ENCODE measurements around the gene PLCG2. TPM values are rescaled to one million over a fixed set of nuclear protein-coding genes. Genes with fewer than 3 reads are reported as not detected.
"Not testable (repeated sequence)": the region's sequence is repeated elsewhere in the genome, so short reads cannot be mapped to it uniquely, and the experiment has no call there.

The PLCG2 gene
- total RNA-seq, 2 experiments from 2014 or later: 7.0 to 7.6 TPM

DNA sequence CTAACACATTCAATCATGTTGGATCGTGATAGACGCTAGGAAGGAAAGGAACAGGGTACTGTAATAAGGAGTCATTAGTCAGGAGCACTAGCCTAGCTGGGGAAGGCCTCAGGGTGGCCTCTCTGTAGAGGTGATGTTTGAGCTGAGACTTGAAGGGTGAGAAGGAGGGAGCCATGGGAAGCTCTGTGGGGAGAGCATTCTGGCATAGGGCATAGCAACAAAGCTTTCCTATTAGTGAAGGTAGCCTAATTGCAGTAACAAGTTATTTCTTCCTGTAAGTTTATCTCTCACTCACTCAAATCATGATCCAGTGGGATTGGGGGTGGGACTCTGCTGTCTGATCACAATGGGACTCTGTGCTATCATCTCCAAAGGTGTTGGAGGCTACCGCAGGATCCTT lies 16.1 kb downstream of the PLCG2 start:
- ChIA-PET CTCF (interaction anchor here (0.7 kb wide), 1 partner anchor 28 kb away, joined by 3 read pairs; no protein-coding TSS in a partner anchor), POLR2A (no interaction called here)
- Mint-ChIP-seq H3K27ac (no peak overlapping the region), H3K27me3 (no peaks in the 10 kb centered on the region), H3K36me3 (ENCODE audit: low read depth) (no peaks in the 10 kb centered on the region), H3K9me3 (ENCODE audit: low read depth) (no peaks in the 10 kb centered on the region), H3K4me3 (no peak overlapping the region), H3K4me1 (peaks cover 17% of the 10 kb centered on the region)
- DNase-seq (no peak), ATAC-seq (no peak)
- intact Hi-C loops (cut with DNase I, micrococcal nuclease): loop anchor here in 1 of 2 experiments (10.0 kb wide), 1 partner anchor 80 kb away; no protein-coding TSS in a partner anchor

DNA sequence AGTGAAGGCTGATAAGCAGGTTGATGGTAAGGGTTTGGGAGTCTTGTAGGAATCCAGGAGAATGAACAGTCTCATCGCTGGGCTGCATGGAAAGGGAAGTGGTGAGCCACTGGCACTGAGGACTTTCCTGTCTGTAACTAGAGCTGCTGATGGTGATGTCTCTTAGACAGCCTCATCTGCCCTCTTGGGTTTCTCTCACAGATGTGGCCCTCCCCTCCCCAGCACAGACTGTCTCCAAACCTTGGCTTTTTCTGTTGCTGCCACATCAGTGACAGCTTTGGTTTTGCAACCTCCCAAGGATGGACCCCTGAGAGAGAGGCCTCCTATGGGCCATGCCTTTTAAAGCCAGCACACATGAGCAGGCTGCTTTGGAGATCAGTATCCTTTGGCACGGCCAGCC lies 16.9 kb downstream of the PLCG2 start:
- ATAC-seq (no peak), DNase-seq (no peak)
- no peak overlapping the region for H3K27ac Mint-ChIP-seq
- ChIA-PET POLR2A (no interaction called here), CTCF (interaction anchor here (0.7 to 1.3 kb wide), 2 partner anchors 29 to 45 kb away, joined by 3 to 4 read pairs; no protein-coding TSS in a partner anchor)
- H3K9me3 Mint-ChIP-seq (ENCODE audit: low read depth): no peaks in the 10 kb centered on the region
- H3K36me3 Mint-ChIP-seq (ENCODE audit: low read depth): no peaks in the 10 kb centered on the region
- intact Hi-C loops (cut with DNase I, micrococcal nuclease): loop anchor here in 1 of 2 experiments (10.0 kb wide), 1 partner anchor 79 kb away; no protein-coding TSS in a partner anchor
- H3K4me3 Mint-ChIP-seq: no peak overlapping the region
- H3K27me3 Mint-ChIP-seq: no peaks in the 10 kb centered on the region
- peaks cover 17% of the 10 kb centered on the region for H3K4me1 Mint-ChIP-seq

DNA sequence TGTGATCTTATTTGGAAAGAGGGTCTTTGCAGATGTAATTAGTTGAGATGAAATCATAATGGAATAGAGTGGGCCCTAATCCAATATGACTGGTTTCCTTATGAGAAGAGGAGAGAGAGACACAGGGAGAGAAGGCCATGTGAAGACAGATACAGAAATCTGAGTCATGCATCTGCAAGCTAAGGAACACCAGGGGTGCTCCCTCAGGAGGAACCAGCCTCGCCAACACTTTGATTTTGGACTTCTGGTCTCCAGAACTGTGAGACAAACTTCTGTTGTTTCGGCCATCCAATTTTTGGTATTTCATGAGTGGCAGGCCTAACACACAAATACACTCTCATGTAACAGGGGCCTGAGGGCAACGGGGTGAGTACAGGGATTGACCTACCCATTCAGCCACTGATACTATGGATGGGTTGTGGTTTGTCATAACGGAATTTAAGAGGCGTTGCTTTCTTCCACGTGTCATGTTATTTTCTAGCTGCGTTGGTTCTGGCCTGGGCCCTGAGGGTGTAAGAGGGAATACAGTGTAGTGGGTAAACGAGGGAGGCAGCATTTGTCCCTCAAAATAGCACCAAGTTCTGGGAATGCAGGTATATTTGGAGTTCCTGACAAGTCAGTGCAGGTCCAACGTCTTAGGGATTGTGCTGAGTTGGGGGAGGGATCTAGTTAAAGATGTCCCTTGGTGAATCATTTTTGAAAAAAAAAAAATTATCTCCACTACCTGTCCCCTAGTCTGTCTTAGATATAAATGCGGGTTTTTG lies 17.7 kb downstream of the PLCG2 start:
- H3K9me3 Mint-ChIP-seq (ENCODE audit: low read depth): no peaks in the 10 kb centered on the region
- no peak for DNase-seq
- H3K36me3 Mint-ChIP-seq (ENCODE audit: low read depth): no peaks in the 10 kb centered on the region
- no peak overlapping the region for H3K27ac Mint-ChIP-seq
- ChIA-PET POLR2A (no interaction called here), CTCF (interaction anchor here (1.3 kb wide), 1 partner anchor 46 kb away, joined by 4 read pairs; no protein-coding TSS in a partner anchor)
- no peak overlapping the region for H3K4me3 Mint-ChIP-seq
- intact Hi-C loops (cut with DNase I, micrococcal nuclease): loop anchor here in 1 of 2 experiments (10.0 kb wide), 1 partner anchor 78 kb away; no protein-coding TSS in a partner anchor
- ATAC-seq: no peak
- H3K27me3 Mint-ChIP-seq: no peaks in the 10 kb centered on the region
- H3K4me1 Mint-ChIP-seq: peaks cover 17% of the 10 kb centered on the region

DNA sequence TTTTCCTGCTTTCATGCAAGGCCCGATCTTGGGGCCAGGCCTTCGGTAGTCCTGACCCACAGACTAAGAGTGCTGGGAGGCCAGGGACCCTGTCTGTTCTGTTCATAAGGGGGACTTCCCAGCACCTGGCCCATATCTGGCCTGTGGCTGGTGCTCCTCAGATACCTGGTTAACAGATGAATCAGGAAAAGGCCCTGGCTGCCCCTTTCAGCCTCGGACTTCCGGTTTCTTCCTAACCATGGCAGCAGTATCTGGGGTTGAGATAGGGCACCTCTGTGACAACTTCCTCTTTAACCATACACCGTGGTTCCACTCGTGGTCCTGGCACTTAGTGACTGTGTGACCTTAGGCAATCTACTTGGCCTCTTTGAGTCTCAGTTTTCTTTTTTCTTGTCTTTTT lies 18.4 kb downstream of the PLCG2 start:
- intact Hi-C loops (cut with DNase I, micrococcal nuclease): loop anchor here in 1 of 2 experiments (10.0 kb wide), 1 partner anchor 77 kb away; no protein-coding TSS in a partner anchor
- no peaks in the 10 kb centered on the region for H3K36me3 Mint-ChIP-seq (ENCODE audit: low read depth)
- POLR2A ChIA-PET: no interaction called here
- H3K27ac Mint-ChIP-seq: peak overlapping the region; percentile 55
- CTCF ChIA-PET: interaction anchor here (0.5 to 1.3 kb wide), 5 partner anchors 46 to 1791 kb away, joined by 3 to 4 read pairs (median 4); no protein-coding TSS in a partner anchor
- H3K27me3 Mint-ChIP-seq: no peaks in the 10 kb centered on the region
- DNase-seq (peak; percentile 29), ATAC-seq (peak; percentile 22)
- H3K9me3 Mint-ChIP-seq (ENCODE audit: low read depth): no peaks in the 10 kb centered on the region
- H3K4me1 Mint-ChIP-seq: peaks cover 17% of the 10 kb centered on the region
- H3K4me3 Mint-ChIP-seq: no peak overlapping the region

DNA sequence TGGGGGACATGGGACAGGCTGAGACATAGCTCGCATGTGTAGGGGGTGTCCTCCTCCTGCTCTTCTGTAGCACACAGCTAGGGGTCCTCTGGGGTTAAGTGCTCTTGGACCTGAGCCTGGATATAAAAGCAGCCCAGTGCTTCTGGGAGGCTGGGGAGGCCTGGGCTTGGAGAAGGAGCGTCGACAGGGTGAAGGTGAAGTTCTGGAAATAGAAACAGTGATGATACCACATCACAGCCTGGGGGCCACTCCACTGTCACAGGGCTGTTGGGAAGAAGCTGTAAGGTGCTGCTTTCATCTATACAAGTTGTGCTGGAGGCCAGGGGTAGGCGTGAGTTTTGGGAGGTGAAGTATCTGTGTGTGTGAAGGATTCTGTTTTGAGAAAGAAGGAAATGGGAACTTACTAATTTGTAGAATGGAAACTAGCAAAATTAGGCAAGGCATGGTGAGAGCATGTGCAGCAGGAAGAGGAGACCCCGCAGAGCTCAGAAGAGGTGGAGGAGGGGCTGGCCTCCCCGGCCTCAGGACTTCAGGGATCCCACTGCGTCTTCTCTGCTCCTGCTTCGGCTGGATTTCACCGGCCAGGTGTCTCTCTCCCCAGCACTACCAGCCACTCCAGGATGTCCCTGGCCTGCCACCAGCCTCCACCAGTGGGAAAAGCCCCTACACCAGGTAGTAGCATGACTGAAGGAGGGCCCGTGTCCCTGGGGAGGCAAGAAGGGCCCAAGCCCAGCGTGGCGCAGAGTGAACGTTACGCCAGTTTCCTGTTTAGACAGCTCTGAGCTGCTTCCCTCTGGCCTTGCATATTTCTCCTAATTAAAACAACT lies 19.4 kb downstream of the PLCG2 start:
- Mint-ChIP-seq H3K4me3 (peak overlapping the region; percentile 25), H3K9me3 (ENCODE audit: low read depth) (no peaks in the 10 kb centered on the region), H3K4me1 (peaks cover 17% of the 10 kb centered on the region), H3K27me3 (no peaks in the 10 kb centered on the region), H3K27ac (peak overlapping the region; percentile 90), H3K36me3 (ENCODE audit: low read depth) (no peaks in the 10 kb centered on the region)
- POLR2A ChIA-PET: interaction anchor here (0.6 kb wide), 1 partner anchor 823 kb away, joined by 10 read pairs; no protein-coding TSS in a partner anchor
- ATAC-seq (peak; percentile 79), DNase-seq (peak; percentile 70)
- CTCF ChIA-PET: interaction anchor here (0.6 to 1.2 kb wide), 3 partner anchors 76 to 621 kb away, joined by 3 to 4 read pairs (median 3); no protein-coding TSS in a partner anchor
- intact Hi-C loops (cut with DNase I, micrococcal nuclease): loop anchor here in 1 of 2 experiments (10.0 kb wide), 1 partner anchor 76 kb away; no protein-coding TSS in a partner anchor

DNA sequence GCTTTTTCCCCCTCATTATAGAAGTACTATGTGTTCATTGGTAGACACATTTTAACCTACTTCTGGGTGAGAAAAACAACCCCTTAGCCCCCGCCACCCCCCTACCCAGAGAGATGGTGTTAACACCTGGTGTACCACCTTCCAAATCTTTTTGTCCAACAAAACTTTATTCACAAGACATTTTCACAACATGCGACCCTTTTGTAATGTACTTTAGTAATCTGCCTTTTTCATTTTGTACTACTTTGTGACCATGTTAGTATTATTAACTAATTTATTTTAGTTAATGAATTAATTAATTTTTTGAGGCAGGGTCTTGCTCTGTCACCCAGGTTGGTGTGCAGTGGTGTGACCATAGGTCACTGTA lies 20.0 kb downstream of the PLCG2 start:
- DNase-seq (no peak), ATAC-seq (no peak)
- no peaks in the 10 kb centered on the region for H3K27me3 Mint-ChIP-seq
- no peaks in the 10 kb centered on the region for H3K9me3 Mint-ChIP-seq (ENCODE audit: low read depth)
- peak overlapping the region; percentile 90 for H3K27ac Mint-ChIP-seq
- peaks cover 17% of the 10 kb centered on the region for H3K4me1 Mint-ChIP-seq
- no peak overlapping the region for H3K4me3 Mint-ChIP-seq
- CTCF ChIA-PET: interaction anchor here (0.6 kb wide), 1 partner anchor 87 kb away, joined by 3 read pairs; no protein-coding TSS in a partner anchor
- intact Hi-C loops (cut with DNase I, micrococcal nuclease): loop anchor here in 1 of 2 experiments (10.0 kb wide), 1 partner anchor 76 kb away; no protein-coding TSS in a partner anchor
- H3K36me3 Mint-ChIP-seq (ENCODE audit: low read depth): no peaks in the 10 kb centered on the region
- POLR2A ChIA-PET: interaction anchor here (0.6 kb wide), 1 partner anchor 824 kb away, joined by 10 read pairs; no protein-coding TSS in a partner anchor

DNA sequence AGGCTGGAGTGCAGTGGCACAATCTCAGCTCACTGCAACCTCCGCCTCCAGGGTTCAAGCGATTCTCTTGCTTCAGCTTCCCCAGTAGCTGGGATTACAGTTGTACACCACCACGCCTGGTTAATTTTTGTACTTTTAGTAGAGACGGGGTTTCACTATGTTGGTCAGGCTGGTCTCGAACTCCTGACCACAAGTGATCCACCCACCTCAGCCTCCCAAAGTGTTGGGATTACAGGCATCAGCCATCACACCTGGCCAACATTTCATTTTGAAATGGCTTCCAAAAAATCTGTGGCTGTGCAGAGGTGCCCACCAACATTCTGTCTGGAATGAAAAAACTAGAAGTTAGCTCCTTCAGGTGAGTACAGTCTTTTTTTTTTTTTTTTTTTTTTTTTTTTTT lies 22.6 kb downstream of the PLCG2 start:
- H3K9me3 Mint-ChIP-seq (ENCODE audit: low read depth); POLR2A ChIA-PET; DNase-seq; ATAC-seq; H3K27ac Mint-ChIP-seq; H3K4me3 Mint-ChIP-seq; H3K27me3 Mint-ChIP-seq; intact Hi-C loops (cut with DNase I, micrococcal nuclease); H3K36me3 Mint-ChIP-seq (ENCODE audit: low read depth): not testable (repeated sequence)
- H3K4me1 Mint-ChIP-seq: peaks cover 20% of the 10 kb centered on the region
- CTCF ChIA-PET: interaction anchor here (0.8 to 1.2 kb wide), 2 partner anchors 24 to 419 kb away, joined by 3 read pairs; no protein-coding TSS in a partner anchor

DNA sequence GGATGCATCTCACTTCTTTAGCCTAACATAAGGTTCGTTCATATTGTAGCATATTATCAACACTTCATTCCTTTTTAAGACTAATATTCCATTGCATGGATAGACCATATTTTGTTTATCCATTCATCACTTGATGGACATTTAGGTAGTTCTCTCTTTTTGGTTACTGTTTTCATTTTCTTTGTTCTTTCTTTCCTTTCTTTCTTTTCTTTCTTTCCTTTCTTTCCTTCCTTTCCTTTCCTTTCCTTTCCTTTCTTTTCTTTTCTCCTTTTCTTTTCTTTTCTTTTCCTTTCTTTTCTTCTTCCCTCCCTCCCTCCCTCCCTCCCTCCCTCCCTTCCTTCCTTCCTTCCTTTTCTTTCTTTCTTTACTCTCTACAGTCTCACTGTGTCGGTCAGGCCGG lies 24.2 kb downstream of the PLCG2 start:
- Mint-ChIP-seq H3K27me3 (no peaks in the 10 kb centered on the region), H3K9me3 (ENCODE audit: low read depth) (no peaks in the 10 kb centered on the region), H3K36me3 (ENCODE audit: low read depth) (no peaks in the 10 kb centered on the region), H3K4me3 (no peak overlapping the region), H3K4me1 (peaks cover 11% of the 10 kb centered on the region), H3K27ac (no peak overlapping the region)
- POLR2A ChIA-PET: no interaction called here
- no peak for DNase-seq
- CTCF ChIA-PET: no interaction called here
- intact Hi-C loops (cut with DNase I, micrococcal nuclease): no loop called here
- no peak for ATAC-seq

DNA sequence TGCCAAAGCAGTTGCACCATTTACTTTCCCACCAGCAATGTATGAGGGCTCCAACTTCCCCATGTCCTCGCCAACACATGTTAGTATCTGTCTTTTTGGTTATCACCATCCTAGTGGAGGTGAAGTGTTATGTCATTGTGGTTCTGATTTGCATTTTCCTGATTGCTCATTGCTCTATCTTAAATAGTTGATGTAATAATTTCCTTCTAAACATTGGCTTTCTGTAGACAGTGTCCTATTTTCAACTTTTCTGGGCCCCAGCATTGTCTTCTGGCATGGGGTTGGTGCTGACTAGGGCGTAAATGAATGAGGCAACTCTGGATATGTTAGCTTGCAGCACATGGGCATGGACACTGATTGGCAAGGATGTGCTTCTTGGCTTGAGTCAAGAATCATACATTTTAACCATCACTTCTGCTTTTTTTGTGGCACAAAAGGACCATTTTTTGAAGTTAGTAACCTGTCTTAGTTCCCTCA lies 25.1 kb downstream of the PLCG2 start:
- ChIA-PET POLR2A (no interaction called here), CTCF (interaction anchor here (1.1 kb wide), 1 partner anchor 69 kb away, joined by 3 read pairs; no protein-coding TSS in a partner anchor)
- no peak overlapping the region for H3K4me3 Mint-ChIP-seq
- ATAC-seq: peak; percentile 9
- peaks cover 3% of the 10 kb centered on the region for H3K4me1 Mint-ChIP-seq
- intact Hi-C loops (cut with DNase I, micrococcal nuclease): no loop called here
- H3K36me3 Mint-ChIP-seq (ENCODE audit: low read depth): no peaks in the 10 kb centered on the region
- no peaks in the 10 kb centered on the region for H3K27me3 Mint-ChIP-seq
- H3K27ac Mint-ChIP-seq: no peak overlapping the region
- DNase-seq: no peak
- H3K9me3 Mint-ChIP-seq (ENCODE audit: low read depth): no peaks in the 10 kb centered on the region

DNA sequence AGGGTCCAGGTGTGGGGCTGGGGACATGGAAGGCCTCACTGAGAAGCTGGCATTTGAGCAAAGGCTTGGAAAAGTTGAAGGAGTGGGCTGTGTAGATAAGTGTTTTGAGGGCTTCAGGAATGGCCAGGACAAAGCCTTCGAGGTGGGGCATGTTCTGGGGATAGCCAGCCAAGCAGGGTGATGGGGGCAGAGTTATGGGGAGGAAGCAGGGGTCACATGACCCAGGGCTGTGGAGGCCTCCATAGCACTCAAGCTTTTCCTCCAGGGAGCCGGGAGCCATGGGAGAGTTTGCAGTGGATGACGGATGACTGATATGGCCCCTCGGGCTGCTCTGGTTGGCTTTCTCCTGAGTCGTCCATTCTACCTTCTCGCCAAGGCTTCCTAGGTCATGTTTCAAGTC lies 27.6 kb downstream of the PLCG2 start:
- Mint-ChIP-seq H3K4me1 (peaks cover 3% of the 10 kb centered on the region), H3K36me3 (ENCODE audit: low read depth) (no peaks in the 10 kb centered on the region), H3K27ac (no peak overlapping the region), H3K4me3 (no peak overlapping the region), H3K9me3 (ENCODE audit: low read depth) (no peaks in the 10 kb centered on the region), H3K27me3 (no peaks in the 10 kb centered on the region)
- POLR2A ChIA-PET: no interaction called here
- intact Hi-C loops (cut with DNase I, micrococcal nuclease): no loop called here
- no peak for DNase-seq
- no peak for ATAC-seq
- CTCF ChIA-PET: interaction anchor here (0.7 to 1.1 kb wide), 2 partner anchors 10 to 33 kb away, joined by 3 to 4 read pairs; no protein-coding TSS in a partner anchor

DNA sequence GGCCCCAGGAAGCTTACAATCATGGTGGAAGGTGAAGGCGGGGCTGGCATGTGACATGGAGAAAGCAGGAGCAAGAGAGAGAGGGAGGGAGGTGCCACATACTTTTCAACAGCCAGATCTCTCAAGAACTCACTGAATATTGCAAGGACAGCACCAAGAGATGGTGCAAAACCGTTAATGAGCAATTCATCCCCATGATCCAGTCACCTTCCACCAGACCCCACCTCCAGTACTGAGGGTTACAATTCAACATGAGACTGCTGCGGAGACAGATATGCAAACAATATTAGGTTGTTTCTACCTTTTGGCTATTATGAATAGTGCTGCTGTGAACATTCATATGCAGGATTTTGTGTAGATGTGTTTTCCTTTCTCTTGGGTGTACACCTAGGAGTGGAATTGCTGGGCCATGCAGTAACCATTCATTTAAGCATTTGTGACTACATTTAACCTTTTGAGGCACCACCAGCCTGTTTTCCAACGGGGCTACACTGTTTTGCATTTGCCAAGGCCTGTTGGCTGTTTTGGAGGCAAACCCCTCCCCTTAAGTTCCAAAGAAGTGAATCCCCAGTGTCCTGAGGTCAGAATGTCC lies 28.8 kb downstream of the PLCG2 start:
- no peaks in the 10 kb centered on the region for H3K9me3 Mint-ChIP-seq (ENCODE audit: low read depth)
- DNase-seq: no peak

More for the DNA sequence above, 28.8 kb downstream of the PLCG2 start:
- ATAC-seq: no peak
- Mint-ChIP-seq H3K27me3 (no peaks in the 10 kb centered on the region), H3K4me3 (no peak overlapping the region), H3K27ac (no peak overlapping the region), H3K36me3 (ENCODE audit: low read depth) (no peaks in the 10 kb centered on the region), H3K4me1 (peaks cover 3% of the 10 kb centered on the region)
- CTCF ChIA-PET: interaction anchor here (0.7 to 1.1 kb wide), 3 partner anchors 9 to 72 kb away, joined by 3 to 4 read pairs (median 4); no protein-coding TSS in a partner anchor
- intact Hi-C loops (cut with DNase I, micrococcal nuclease): no loop called here
- POLR2A ChIA-PET: no interaction called here
